ENCODE results near the gene DHX15. TPM values are rescaled to one million over a fixed set of nuclear protein-coding genes. Genes with fewer than 3 reads are reported as not detected.

Gene DHX15
- total RNA-seq, 1 experiment from 2014 or later = 287 TPM

DNA sequence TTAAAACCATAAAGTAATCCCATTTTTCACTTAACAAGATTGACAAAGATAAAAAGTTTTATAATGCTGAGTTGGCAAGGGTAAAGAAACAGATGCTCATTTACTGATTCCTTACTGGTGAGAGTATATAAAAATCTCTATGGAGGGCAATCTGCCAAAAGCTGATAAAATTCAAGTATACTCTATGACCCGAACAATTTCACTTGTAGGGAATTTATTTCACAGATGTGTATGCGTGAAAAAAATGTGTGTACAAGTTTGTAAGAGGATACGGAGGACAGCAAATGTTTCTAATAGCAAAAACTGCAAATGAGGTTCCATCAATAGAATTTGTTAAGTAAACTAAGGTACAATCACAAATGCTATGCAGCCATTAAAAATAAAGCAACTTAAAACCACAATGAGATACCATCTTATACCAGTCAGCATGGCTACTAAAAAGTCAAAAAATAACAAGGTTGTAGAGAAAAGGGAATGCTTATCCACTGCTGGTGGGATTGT is 23.4 kb downstream of the DHX15 start:
- no peaks in the 10 kb centered on the region for H4K20me1 ChIP-seq (ENCODE audit: control insufficient read depth, insufficient read depth, insufficient read length)
- no peaks in the 10 kb centered on the region for H3K9me3 ChIP-seq (ENCODE audit: control insufficient read depth, low read depth, low read length)
- no peak overlapping the region for H2AFZ ChIP-seq (ENCODE audit: low read length)
- no peak overlapping the region for H4K91ac ChIP-seq (ENCODE audit: insufficient read length, low read depth, low read length)
- H2BK5ac ChIP-seq (ENCODE audit: insufficient read length, low read length) = no peak overlapping the region
- H3T11ph ChIP-seq (ENCODE audit: low read length) = no peak overlapping the region
- no peak overlapping the region for H3K18ac ChIP-seq (ENCODE audit: insufficient read length, low read depth, low read length)
- no peak overlapping the region for H2BK15ac ChIP-seq (ENCODE audit: low read depth, low read length)
- H3K9me3 Mint-ChIP-seq = no peaks in the 10 kb centered on the region
- H3K9ac ChIP-seq (ENCODE audit: extremely low read depth, insufficient read length, low read length) = no peak overlapping the region
- H2BK20ac ChIP-seq (ENCODE audit: low read depth, low read length, poor library complexity, severe bottlenecking) = no peak overlapping the region
- no peak overlapping the region for H4K5ac ChIP-seq (ENCODE audit: insufficient read length, low read depth, low read length)
- H3K4me3 Mint-ChIP-seq = no peak overlapping the region
- no peak overlapping the region for H2AK5ac ChIP-seq (ENCODE audit: insufficient read length, low read length)
- H3K36me3 Mint-ChIP-seq (ENCODE audit: insufficient read depth in 1 of 3, low read depth in 3 of 3) = peaks cover 29 to 63% (median 62%) of the 10 kb centered on the region in 3 experiments
- peaks cover 75% of the 10 kb centered on the region for H3K79me2 ChIP-seq (ENCODE audit: insufficient read depth, low read length)
- H2BK12ac ChIP-seq (ENCODE audit: insufficient read length, low read depth, low read length) = no peak overlapping the region
- H3K14ac ChIP-seq (ENCODE audit: insufficient read depth, low read length) = no peak overlapping the region
- H3K4ac ChIP-seq (ENCODE audit: low read depth, low read length) = no peak overlapping the region
- WGBS (ENCODE audit: extremely low coverage, insufficient read length, low lambda C conversion rate) = no CpG with 5 or more reads among the region's 3 CpGs
- H3K27me3 ChIP-seq (ENCODE audit: insufficient read depth, low read length) = no peaks in the 10 kb centered on the region
- DNase-seq = no peak
- no peak overlapping the region for H3K27ac ChIP-seq (ENCODE audit: insufficient read length, low read depth, low read length)
- no peak overlapping the region for H3K4me2 ChIP-seq (ENCODE audit: insufficient read depth, insufficient read length, low read length)
- H3K27me3 Mint-ChIP-seq (ENCODE audit: low read depth) = no peaks in the 10 kb centered on the region
- peaks cover 2% of the 10 kb centered on the region for H3K79me1 ChIP-seq (ENCODE audit: insufficient read depth, low read depth, low read length, poor library complexity, severe bottlenecking)
- peak overlapping the region in 1 of 3 experiments; percentile 66; a peak in 1 of 7 replicates for H3K27ac Mint-ChIP-seq
- no peak overlapping the region for H2BK120ac ChIP-seq (ENCODE audit: low read depth, low read length, poor library complexity, severe bottlenecking)
- H3K23me2 ChIP-seq (ENCODE audit: insufficient read length, low read depth, low read length, poor library complexity, severe bottlenecking) = no peaks in the 10 kb centered on the region
- H4K8ac ChIP-seq (replicated peaks; ENCODE audit: insufficient read length, low read depth, low read length) = no peak overlapping the region
- no peak overlapping the region for H3K23ac ChIP-seq (ENCODE audit: insufficient read length, low read depth, low read length)
- no peaks in the 10 kb centered on the region; the same call in 1 of the 2 replicates for H3K4me1 ChIP-seq (ENCODE audit: insufficient read depth, low read length)
- H3K56ac ChIP-seq (ENCODE audit: insufficient read length, low read depth, low read length) = no peak overlapping the region
- H3K4me1 Mint-ChIP-seq = peaks cover 46 to 60% of the 10 kb centered on the region in 2 experiments
- TF ChIP-seq, protein P1, sequence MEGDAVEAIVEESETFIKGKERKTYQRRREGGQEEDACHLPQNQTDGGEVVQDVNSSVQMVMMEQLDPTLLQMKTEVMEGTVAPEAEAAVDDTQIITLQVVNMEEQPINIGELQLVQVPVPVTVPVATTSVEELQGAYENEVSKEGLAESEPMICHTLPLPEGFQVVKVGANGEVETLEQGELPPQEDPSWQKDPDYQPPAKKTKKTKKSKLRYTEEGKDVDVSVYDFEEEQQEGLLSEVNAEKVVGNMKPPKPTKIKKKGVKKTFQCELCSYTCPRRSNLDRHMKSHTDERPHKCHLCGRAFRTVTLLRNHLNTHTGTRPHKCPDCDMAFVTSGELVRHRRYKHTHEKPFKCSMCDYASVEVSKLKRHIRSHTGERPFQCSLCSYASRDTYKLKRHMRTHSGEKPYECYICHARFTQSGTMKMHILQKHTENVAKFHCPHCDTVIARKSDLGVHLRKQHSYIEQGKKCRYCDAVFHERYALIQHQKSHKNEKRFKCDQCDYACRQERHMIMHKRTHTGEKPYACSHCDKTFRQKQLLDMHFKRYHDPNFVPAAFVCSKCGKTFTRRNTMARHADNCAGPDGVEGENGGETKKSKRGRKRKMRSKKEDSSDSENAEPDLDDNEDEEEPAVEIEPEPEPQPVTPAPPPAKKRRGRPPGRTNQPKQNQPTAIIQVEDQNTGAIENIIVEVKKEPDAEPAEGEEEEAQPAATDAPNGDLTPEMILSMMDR (conservative IDR thresholded peaks at IDR 0.05) = no peak
